NT2/D1 (cell line): ENCODE results near the gene SLC39A6.

ENCODE experiments used
- DNase-seq: peaks from one replicate; pipeline ENCODE4 v3.0.0-alpha.2; 2011; ENCODE audit warnings: low read depth, low spot score
- H3K27me3 ChIP-seq: 2 replicates; pipeline ENCODE4 v1.6.0; 2011; ENCODE audit warnings: mild to moderate bottlenecking; ENCODE audit not compliant: insufficient read length, insufficient read depth
- H3K36me3 ChIP-seq: 2 replicates; pipeline ENCODE4 v1.6.1; 2011; ENCODE audit warnings: mild to moderate bottlenecking, low read length, mixed read lengths; ENCODE audit not compliant: insufficient read depth, insufficient read length
- H3K4me1 ChIP-seq: 2 replicates; pipeline ENCODE4 v1.5.1; 2011; ENCODE audit not compliant: insufficient read depth, insufficient read length
- H3K4me3 ChIP-seq: 2 replicates; pipeline ENCODE4 v1.5.1; 2011; ENCODE audit warnings: low read depth; ENCODE audit not compliant: insufficient read length
- H3K9ac ChIP-seq: 2 replicates; pipeline ENCODE4 v1.6.0; 2011; ENCODE audit warnings: low read depth; ENCODE audit not compliant: insufficient read length
- H3K9me3 ChIP-seq: 2 replicates; pipeline ENCODE4 v1.5.1; 2011; ENCODE audit warnings: mild to moderate bottlenecking, low read length; ENCODE audit not compliant: insufficient read depth
- SUZ12 ChIP-seq: IDR thresholded peaks from 2 replicates; pipeline ENCODE4 v1.6.1; 2011; ENCODE audit not compliant: insufficient read length, insufficient read depth; ENCODE audit errors: extremely low read depth
- YY1 ChIP-seq: IDR thresholded peaks from 2 replicates; pipeline ENCODE4 v1.6.1; 2011; ENCODE audit not compliant: insufficient read length, insufficient read depth
- ZNF274 ChIP-seq: IDR thresholded peaks from 2 replicates; pipeline ENCODE4 v1.6.1; 2011; ENCODE audit warnings: mild to moderate bottlenecking, low read depth, low read length

SLC39A6 gene

GRCh38 chr18:36109737-36110136, 19.4 kb downstream of the SLC39A6 start:
- Histone ChIP-seq H3K36me3 (peaks cover 27% of the 10 kb centered on the region), H3K4me3 (no peak overlapping the region), H3K9me3 (no peaks in the 10 kb centered on the region), H3K27me3 (no peaks in the 10 kb centered on the region), H3K9ac (no peak overlapping the region), H3K4me1 (no peaks in the 10 kb centered on the region)
- no peak for DNase-seq
- TF ChIP-seq YY1 (no peak), ZNF274 (no peak), SUZ12 (no peak)

- TF ChIP-seq ZNF274 (no peak), SUZ12 (no peak), YY1 (no peak)
- H3K9ac ChIP-seq: no peak overlapping the region
- H3K4me1 ChIP-seq: no peaks in the 10 kb centered on the region
- DNase-seq: no peak
- H3K36me3 ChIP-seq: peaks cover 20% of the 10 kb centered on the region
- no peaks in the 10 kb centered on the region for H3K27me3 ChIP-seq
- H3K9me3 ChIP-seq: no peaks in the 10 kb centered on the region
- no peak overlapping the region for H3K4me3 ChIP-seq
Measured at GRCh38 chr18:36108601-36109000, 20.5 kb downstream of the SLC39A6 start.

GRCh38 chr18:36108196-36108595, 20.9 kb downstream of the SLC39A6 start:
- peaks cover 18% of the 10 kb centered on the region for H3K36me3 ChIP-seq
- no peak for DNase-seq
- H3K9ac ChIP-seq: no peak overlapping the region
- H3K9me3 ChIP-seq: no peaks in the 10 kb centered on the region
- no peak for TF ChIP-seq YY1
- no peak for TF ChIP-seq SUZ12
- no peak for TF ChIP-seq ZNF274
- no peaks in the 10 kb centered on the region for H3K4me1 ChIP-seq
- H3K27me3 ChIP-seq: no peaks in the 10 kb centered on the region
- H3K4me3 ChIP-seq: no peak overlapping the region

GRCh38 chr18:36107477-36107876, 21.7 kb downstream of the SLC39A6 start:
- H3K4me1 ChIP-seq: no peaks in the 10 kb centered on the region
- TF ChIP-seq YY1: no peak
- no peak for TF ChIP-seq ZNF274
- no peak for TF ChIP-seq SUZ12
- peaks cover 15% of the 10 kb centered on the region for H3K36me3 ChIP-seq
- no peaks in the 10 kb centered on the region for H3K27me3 ChIP-seq
- no peak for DNase-seq
- no peak overlapping the region for H3K4me3 ChIP-seq
- peaks cover 3% of the 10 kb centered on the region; the same call in 1 of the 2 replicates for H3K9me3 ChIP-seq
- no peak overlapping the region for H3K9ac ChIP-seq

- no peak for TF ChIP-seq YY1
- no peak for TF ChIP-seq SUZ12
- no peak for TF ChIP-seq ZNF274
- DNase-seq: no peak
- H3K9ac ChIP-seq: no peak overlapping the region
- no peaks in the 10 kb centered on the region for H3K27me3 ChIP-seq
- H3K4me1 ChIP-seq: no peaks in the 10 kb centered on the region
- H3K9me3 ChIP-seq: peaks cover 14% of the 10 kb centered on the region; the same call in 1 of the 2 replicates
- H3K36me3 ChIP-seq: no peaks in the 10 kb centered on the region
- H3K4me3 ChIP-seq: no peak overlapping the region
Measured at GRCh38 chr18:36104749-36105148, 24.4 kb downstream of the SLC39A6 start.

GRCh38 chr18:36101943-36102342, 27.2 kb downstream of the SLC39A6 start:
- Histone ChIP-seq H3K9ac (no peak overlapping the region), H3K9me3 (peaks cover 14% of the 10 kb centered on the region; the same call in 1 of the 2 replicates), H3K4me1 (no peaks in the 10 kb centered on the region), H3K4me3 (no peak overlapping the region), H3K36me3 (no peaks in the 10 kb centered on the region), H3K27me3 (no peaks in the 10 kb centered on the region)
- DNase-seq: no peak
- TF ChIP-seq YY1 (no peak), SUZ12 (no peak), ZNF274 (no peak)

GRCh38 chr18:36099311-36099710, 29.8 kb downstream of the SLC39A6 start:
- Histone ChIP-seq H3K4me3 (no peak overlapping the region), H3K9ac (no peak overlapping the region), H3K4me1 (no peaks in the 10 kb centered on the region), H3K27me3 (no peaks in the 10 kb centered on the region), H3K9me3 (peaks cover 14% of the 10 kb centered on the region; the same call in 1 of the 2 replicates), H3K36me3 (no peaks in the 10 kb centered on the region)
- no peak for DNase-seq
- TF ChIP-seq SUZ12 (no peak), ZNF274 (no peak), YY1 (no peak)
